ENCODE results near the gene INHA. TPM values are rescaled to one million over a fixed set of nuclear protein-coding genes. Genes with fewer than 3 reads are reported as not detected.

Gene INHA
- total and polyA plus RNA-seq, 9 donors = 0.26 to 1.3 (median 0.84) TPM

DNA sequence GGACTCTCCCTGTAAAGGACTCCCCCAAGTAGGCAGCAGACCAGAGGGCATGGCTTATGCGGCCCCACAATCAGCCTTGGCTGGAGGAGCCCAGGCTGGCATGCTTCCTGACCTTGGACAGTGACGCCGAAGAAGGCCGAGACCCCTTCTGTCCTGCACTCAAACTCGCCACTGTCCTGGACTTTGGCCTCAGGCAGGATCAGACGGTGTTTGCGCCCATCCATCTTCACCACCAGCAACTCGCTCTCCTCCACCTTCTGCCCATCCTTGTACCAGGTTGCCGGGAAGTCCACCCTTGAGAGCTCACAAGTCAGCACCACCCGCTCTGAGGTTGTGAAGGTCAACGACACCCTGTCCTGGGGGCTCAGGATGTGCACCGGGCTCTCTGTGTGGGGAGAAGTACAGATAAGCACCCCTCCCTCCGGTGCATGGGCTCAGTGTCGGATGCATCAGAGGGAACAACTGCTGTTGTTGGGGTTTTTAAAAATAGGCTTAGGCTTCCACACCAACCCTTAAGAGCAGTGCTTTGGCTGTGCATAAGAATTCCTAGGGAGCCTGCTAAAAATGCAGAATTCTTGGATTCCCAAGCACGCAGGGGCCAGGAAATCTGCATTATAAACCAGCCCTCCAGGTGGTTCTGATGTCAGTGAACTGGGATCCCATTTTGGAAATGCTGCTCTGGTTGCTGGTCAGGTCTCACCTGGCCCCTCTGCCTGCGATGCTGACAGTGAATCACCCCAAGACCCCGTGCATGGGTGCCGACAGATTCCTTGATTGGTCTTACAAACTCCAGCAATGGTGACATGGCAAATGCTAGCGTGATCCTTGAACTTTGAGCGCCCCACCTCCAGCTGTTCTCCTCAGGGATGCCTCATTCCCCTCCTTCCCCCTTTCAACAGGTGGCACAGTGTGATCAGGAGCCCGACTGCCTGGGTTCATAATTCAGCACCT lies 6.7 kb upstream of the INHA start:
- H3K27ac ChIP-seq (ENCODE audit: low read length) = no peak overlapping the region
- peaks cover 85% of the 10 kb centered on the region for H3K36me3 ChIP-seq (ENCODE audit: control insufficient read depth, insufficient read depth, low read length)
- WGBS (ENCODE audit: insufficient coverage) = 78% methylated on average over 12 of the region's 21 CpGs
- peak; percentile 2 for DNase-seq
- H3K4me3 ChIP-seq (ENCODE audit: low read length) = no peak overlapping the region
- peaks cover 2% of the 10 kb centered on the region for H3K27me3 ChIP-seq (ENCODE audit: control insufficient read depth, insufficient read depth, low read length)
- no peaks in the 10 kb centered on the region for H3K9me3 ChIP-seq (replicated peaks; ENCODE audit: control insufficient read depth, low read depth, low read length)
- H3K4me1 ChIP-seq (ENCODE audit: control insufficient read depth, insufficient read depth, low read length) = peaks cover 34% of the 10 kb centered on the region

DNA sequence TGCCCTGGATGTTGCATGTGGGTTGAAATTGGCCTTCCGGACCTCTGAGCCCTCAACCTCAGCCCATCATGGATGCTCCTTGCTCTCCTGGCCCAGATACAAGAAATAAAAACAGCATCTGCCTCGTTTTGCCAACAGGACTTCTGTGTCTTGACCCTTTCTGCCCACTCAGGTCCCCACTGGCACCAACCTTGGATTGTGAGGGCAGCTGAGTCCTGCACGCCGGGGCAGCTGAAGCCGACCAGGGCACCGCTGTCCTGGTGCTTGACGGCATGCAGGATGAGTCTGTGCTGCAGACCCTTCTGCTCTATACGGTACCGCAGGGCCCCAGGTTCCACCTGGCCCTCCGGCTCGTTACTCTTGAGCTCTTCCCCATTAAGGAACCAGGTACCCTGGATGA lies 5.5 kb upstream of the INHA start:
- no peak overlapping the region for H3K27ac ChIP-seq (ENCODE audit: low read length)

DNA sequence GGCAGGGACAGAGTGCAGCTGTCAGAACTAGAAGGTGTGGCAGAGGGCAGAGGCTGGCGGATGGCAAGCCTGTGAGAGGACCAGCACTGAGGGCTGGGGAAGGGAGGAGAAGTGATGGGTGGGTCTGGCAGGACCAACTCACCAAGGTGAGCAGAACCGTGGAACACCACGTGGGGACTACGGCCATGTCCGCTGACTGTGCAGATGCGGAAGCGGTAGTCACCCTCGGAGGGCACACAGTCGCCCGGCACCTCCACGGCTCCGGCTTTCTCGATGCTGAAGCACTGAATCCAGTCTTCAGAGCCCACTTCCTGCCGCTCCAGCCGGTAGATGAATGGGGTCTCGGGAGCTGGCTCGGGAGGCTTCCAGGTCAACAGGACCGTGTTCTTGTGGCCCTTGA lies 5.0 kb upstream of the INHA start:
- peaks cover 73% of the 10 kb centered on the region for H3K36me3 ChIP-seq (ENCODE audit: control insufficient read depth, insufficient read depth, low read length)
- no peak for DNase-seq
- WGBS (ENCODE audit: insufficient coverage) = 91% methylated on average over 18 of the region's 18 CpGs

More for the DNA sequence above, 5.5 kb upstream of the INHA start:
- peaks cover 32% of the 10 kb centered on the region for H3K4me1 ChIP-seq (ENCODE audit: control insufficient read depth, insufficient read depth, low read length)
- peak; percentile 1 for DNase-seq
- H3K9me3 ChIP-seq (replicated peaks; ENCODE audit: control insufficient read depth, low read depth, low read length) = no peaks in the 10 kb centered on the region
- H3K4me3 ChIP-seq (ENCODE audit: low read length) = no peak overlapping the region
- peaks cover 3% of the 10 kb centered on the region for H3K27me3 ChIP-seq (ENCODE audit: control insufficient read depth, insufficient read depth, low read length)
- WGBS (ENCODE audit: insufficient coverage) = 85% methylated on average over 9 of the region's 11 CpGs
- H3K36me3 ChIP-seq (ENCODE audit: control insufficient read depth, insufficient read depth, low read length) = peaks cover 78% of the 10 kb centered on the region

DNA sequence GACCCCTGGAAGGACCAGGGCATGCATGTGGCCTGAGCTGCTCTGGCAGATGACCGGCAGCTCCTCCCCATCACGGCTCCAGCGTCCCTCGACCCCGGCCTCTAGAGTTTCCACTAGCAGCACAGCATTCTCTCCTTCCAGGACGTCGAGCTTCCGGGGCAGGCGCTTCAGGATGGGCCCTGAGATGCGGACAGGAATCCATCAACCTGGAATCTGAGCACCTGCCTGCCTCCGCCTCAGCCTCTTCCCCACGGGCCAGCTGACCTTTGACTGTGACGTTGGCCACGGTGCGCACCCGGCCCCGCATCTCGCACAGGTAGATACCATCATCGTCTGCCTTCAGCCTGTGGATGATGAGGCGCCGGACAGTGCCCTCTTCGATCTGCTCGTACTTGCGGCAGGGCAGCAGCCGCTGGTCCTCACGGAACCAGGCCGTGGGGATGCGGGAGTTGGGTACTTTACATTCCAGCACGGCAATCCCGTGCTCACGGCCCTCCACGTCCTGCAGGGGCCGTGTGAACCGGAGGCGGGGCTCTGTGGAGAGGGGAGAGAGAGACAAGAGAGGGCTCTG lies 4.2 kb upstream of the INHA start:
- Histone ChIP-seq H3K9me3 (replicated peaks; ENCODE audit: control insufficient read depth, low read depth, low read length) (no peaks in the 10 kb centered on the region), H3K4me3 (ENCODE audit: low read length) (no peak overlapping the region), H3K27ac (ENCODE audit: low read length) (no peak overlapping the region), H3K27me3 (ENCODE audit: control insufficient read depth, insufficient read depth, low read length) (peaks cover 9% of the 10 kb centered on the region), H3K4me1 (ENCODE audit: control insufficient read depth, insufficient read depth, low read length) (peaks cover 28% of the 10 kb centered on the region), H3K36me3 (ENCODE audit: control insufficient read depth, insufficient read depth, low read length) (peaks cover 66% of the 10 kb centered on the region)
- WGBS (ENCODE audit: insufficient coverage) = 80% methylated on average over 35 of the region's 35 CpGs
- DNase-seq = peak; percentile 2

More for the DNA sequence above, 5.0 kb upstream of the INHA start:
- Histone ChIP-seq H3K27ac (ENCODE audit: low read length) (no peak overlapping the region), H3K4me1 (ENCODE audit: control insufficient read depth, insufficient read depth, low read length) (peaks cover 32% of the 10 kb centered on the region), H3K27me3 (ENCODE audit: control insufficient read depth, insufficient read depth, low read length) (peaks cover 4% of the 10 kb centered on the region), H3K4me3 (ENCODE audit: low read length) (no peak overlapping the region), H3K9me3 (replicated peaks; ENCODE audit: control insufficient read depth, low read depth, low read length) (no peaks in the 10 kb centered on the region)

DNA sequence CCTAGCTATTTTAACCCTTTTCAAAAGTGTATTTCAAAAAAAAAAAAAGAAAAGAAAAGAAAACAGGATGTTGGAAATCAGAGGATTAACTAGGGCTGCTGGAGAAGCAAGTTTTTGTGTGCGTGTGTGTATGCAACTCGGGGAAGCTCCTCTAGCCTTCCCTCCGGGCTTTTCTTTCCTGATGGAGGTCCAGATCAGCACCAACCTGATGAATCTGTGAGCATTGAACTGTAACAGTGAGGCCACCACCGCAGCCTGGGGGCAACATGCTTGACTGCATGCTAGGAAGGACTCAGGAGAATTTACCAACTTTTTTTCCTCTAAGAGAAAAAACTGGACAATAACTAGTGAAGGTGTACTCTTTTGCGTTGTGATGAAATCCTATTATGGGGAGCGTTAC lies 3.1 kb upstream of the INHA start:
- Histone ChIP-seq H3K27me3 (ENCODE audit: control insufficient read depth, insufficient read depth, low read length) (peaks cover 11% of the 10 kb centered on the region), H3K4me3 (ENCODE audit: low read length) (no peak overlapping the region), H3K4me1 (ENCODE audit: control insufficient read depth, insufficient read depth, low read length) (peaks cover 23% of the 10 kb centered on the region), H3K27ac (ENCODE audit: low read length) (no peak overlapping the region), H3K9me3 (replicated peaks; ENCODE audit: control insufficient read depth, low read depth, low read length) (no peaks in the 10 kb centered on the region), H3K36me3 (ENCODE audit: control insufficient read depth, insufficient read depth, low read length) (peaks cover 54% of the 10 kb centered on the region)
- WGBS (ENCODE audit: insufficient coverage) = 85% methylated on average over 3 of the region's 6 CpGs
- peak; percentile 1 for DNase-seq

DNA sequence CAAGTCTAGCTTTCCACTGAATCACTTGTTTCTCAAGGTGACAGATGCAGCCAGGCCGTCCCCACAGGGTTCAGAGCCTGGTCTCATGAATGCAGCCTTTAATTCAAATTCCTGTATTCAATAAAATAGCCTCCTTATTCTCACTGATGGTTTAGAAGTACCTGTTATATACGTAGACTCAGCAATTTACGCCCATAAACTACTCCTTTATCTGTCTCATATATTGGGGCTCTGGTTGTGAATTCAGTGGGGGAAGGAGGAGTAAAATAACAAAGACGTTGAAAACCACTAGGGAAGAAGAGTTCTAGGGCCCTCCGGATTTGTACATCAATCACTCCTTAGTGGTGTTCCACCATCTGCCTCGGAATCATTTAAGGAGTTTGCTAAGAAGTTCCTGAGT lies 2.5 kb upstream of the INHA start:
- H3K4me1 ChIP-seq (ENCODE audit: control insufficient read depth, insufficient read depth, low read length) = peaks cover 27% of the 10 kb centered on the region
- no peaks in the 10 kb centered on the region for H3K9me3 ChIP-seq (replicated peaks; ENCODE audit: control insufficient read depth, low read depth, low read length)
- DNase-seq = peak; percentile 3
- peak overlapping the region; percentile 72 for H3K4me3 ChIP-seq (ENCODE audit: low read length)
- H3K27ac ChIP-seq (ENCODE audit: low read length) = no peak overlapping the region
- 86% methylated on average over 3 of the region's 6 CpGs for WGBS (ENCODE audit: insufficient coverage)
- H3K27me3 ChIP-seq (ENCODE audit: control insufficient read depth, insufficient read depth, low read length) = peaks cover 11% of the 10 kb centered on the region
- peaks cover 48% of the 10 kb centered on the region for H3K36me3 ChIP-seq (ENCODE audit: control insufficient read depth, insufficient read depth, low read length)

DNA sequence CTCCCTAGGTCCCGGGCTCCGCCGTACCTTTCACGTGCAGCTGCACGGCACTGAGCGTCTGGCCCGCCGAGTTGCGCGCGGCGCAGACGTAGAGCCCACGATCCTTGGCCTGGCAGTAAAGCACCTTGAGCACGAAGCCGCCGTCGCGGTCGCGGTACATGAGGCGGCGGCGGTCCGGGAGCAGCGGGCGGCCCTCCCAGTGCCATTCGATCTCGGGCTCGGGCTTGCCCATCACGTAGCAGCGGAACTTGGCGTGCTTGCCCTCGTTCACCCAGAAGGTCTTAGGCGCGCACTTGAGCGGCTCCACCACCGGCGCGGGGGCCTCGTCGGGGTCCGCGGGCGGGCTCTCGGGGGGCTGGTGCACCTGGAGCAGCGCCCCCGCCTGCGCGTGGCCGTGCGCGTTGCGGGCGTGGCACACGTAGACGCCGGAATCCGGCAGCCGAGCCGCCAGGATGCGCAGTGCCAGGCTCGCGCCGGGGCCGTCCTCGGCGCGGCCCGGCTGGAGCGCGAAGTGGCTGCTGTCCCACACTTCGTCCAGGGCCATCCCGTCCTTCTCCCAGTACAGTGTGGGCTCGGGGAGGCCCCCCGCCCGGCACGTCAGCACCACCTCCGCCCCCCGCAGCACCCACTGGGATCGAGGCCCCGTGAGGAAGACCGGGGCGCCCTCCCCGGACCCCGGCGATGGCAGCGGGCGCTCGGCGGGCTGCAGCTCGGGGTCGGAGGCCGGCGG lies 1.8 kb upstream of the INHA start:
- Histone ChIP-seq H3K36me3 (ENCODE audit: control insufficient read depth, insufficient read depth, low read length) (peaks cover 41% of the 10 kb centered on the region), H3K4me1 (ENCODE audit: control insufficient read depth, insufficient read depth, low read length) (peaks cover 33% of the 10 kb centered on the region), H3K27me3 (ENCODE audit: control insufficient read depth, insufficient read depth, low read length) (peaks cover 15% of the 10 kb centered on the region), H3K27ac (ENCODE audit: low read length) (peak overlapping the region; percentile 47), H3K4me3 (ENCODE audit: low read length) (peak overlapping the region; percentile 72), H3K9me3 (replicated peaks; ENCODE audit: control insufficient read depth, low read depth, low read length) (no peaks in the 10 kb centered on the region)
- peak; percentile 50 for DNase-seq
- 3% methylated on average over 95 of the region's 95 CpGs for WGBS (ENCODE audit: insufficient coverage)

DNA sequence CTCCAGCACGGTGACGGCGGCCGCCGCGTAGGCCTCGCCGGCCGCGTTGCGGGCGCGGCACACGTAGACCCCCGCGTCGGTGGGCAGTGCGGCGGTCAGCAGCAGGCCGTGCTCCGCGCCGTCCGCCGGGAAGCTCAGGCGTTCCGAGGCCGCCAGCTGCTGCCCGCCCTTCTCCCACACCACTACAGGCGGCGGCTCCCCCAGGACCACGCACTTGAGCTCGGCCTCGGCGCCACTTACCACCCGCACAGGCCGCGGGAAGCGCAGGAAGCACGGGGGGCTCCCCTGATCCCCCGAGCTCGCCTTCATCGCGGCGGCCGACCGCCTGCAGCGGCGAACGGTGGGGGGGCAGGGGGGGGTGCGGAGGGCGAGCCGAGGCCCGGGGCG lies 1.2 kb upstream of the INHA start:
- peak; percentile 55 for DNase-seq
- Histone ChIP-seq H3K4me3 (ENCODE audit: low read length) (peak overlapping the region; percentile 72), H3K27me3 (ENCODE audit: control insufficient read depth, insufficient read depth, low read length) (peaks cover 15% of the 10 kb centered on the region), H3K27ac (ENCODE audit: low read length) (peak overlapping the region; percentile 51), H3K36me3 (ENCODE audit: control insufficient read depth, insufficient read depth, low read length) (peaks cover 35% of the 10 kb centered on the region), H3K9me3 (replicated peaks; ENCODE audit: control insufficient read depth, low read depth, low read length) (no peaks in the 10 kb centered on the region), H3K4me1 (ENCODE audit: control insufficient read depth, insufficient read depth, low read length) (peaks cover 32% of the 10 kb centered on the region)
- under 1% methylated on average over 49 of the region's 55 CpGs for WGBS (ENCODE audit: insufficient coverage)

DNA sequence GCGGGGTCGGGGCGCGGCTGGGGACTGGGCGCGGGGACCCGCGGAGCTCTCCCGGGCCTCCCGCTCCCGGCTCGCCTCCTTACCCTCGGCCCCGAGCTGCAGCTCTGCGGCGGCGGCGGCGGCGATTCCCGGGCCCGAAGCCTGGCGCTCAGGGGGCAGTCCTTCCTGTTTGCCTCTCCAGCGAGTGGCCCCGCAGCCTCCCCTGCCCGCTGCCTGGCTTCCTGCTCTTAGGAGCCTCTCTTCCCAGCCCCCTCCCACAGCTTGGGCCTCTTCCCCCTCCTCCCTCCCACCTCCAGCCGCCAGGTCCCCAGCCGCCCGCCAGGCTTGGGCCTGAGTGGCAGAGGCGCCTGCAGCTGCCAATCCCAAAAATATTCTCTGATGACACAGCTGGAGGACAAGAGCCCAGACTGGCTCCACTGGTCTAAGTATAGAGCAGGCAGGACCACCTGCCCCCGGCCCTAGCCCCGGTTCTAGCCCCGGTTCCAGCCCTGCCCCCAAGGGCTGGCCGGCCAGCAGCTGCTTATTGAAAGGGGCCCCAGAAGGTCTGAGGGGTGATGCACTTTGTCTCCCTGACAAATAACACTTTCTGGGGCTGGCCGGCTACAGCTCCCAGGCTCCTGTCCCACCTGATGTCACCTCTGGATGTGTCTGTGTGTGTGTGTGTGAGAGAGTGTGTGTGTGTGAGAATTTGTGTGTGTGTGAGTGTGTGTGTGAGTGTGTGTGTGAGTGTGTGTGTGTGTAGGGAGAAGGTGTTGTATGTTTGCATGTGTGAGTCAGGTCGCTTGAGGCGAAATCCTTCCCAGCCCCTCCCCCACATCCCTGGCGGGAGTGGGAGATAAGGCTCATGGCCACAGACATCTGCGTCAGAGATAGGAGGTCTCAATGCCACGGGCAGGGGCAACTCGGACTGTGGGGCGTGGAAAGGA lies 536 bp upstream of the INHA start, which contains the start of gene OBSL1:
Gene OBSL1 (minus strand): TSS at position 229 of the 926 bp plus-strand sequence. CDS start 307 bp downstream, outside the sequence.
- Histone ChIP-seq H3K9me3 (replicated peaks; ENCODE audit: control insufficient read depth, low read depth, low read length) (no peaks in the 10 kb centered on the region), H3K36me3 (ENCODE audit: control insufficient read depth, insufficient read depth, low read length) (peaks cover 29% of the 10 kb centered on the region), H3K27me3 (ENCODE audit: control insufficient read depth, insufficient read depth, low read length) (peaks cover 15% of the 10 kb centered on the region), H3K4me1 (ENCODE audit: control insufficient read depth, insufficient read depth, low read length) (peaks cover 35% of the 10 kb centered on the region), H3K27ac (ENCODE audit: low read length) (peak within 1 kb of the TSS; percentile 85), H3K4me3 (ENCODE audit: low read length) (peak within 1 kb of the TSS; percentile 72)
- peak; percentile 92 for DNase-seq
- WGBS (ENCODE audit: insufficient coverage) = 4% methylated on average over 39 of the region's 42 CpGs
